HCT116 (cell line): ENCODE data around the gene F11R.
"Not testable (repeated sequence)": the region's sequence is repeated elsewhere in the genome, so short reads cannot be mapped to it uniquely, and the experiment has no call there.

Source experiments
- EZH2 ChIP-seq: fragments of 200-600 bp; sonication (generic); IDR thresholded peaks from 2 replicates; pipeline ENCODE4 v1.6.1; 2017; ENCODE audit warnings: antibody characterized with exemption, mixed run types
- EZH2phosphoT487 ChIP-seq: fragments of 200-600 bp; IDR thresholded peaks from 2 replicates; pipeline ENCODE4 v1.6.1; 2018; ENCODE audit warnings: antibody characterized with exemption, borderline replicate concordance
- JUND ChIP-seq: IDR thresholded peaks from 2 replicates; pipeline ENCODE4 v1.6.1; 2012
- RAD21 ChIP-seq: IDR thresholded peaks from 2 replicates; pipeline ENCODE4 v1.6.1; 2012; ENCODE audit warnings: low read depth, mild to moderate bottlenecking
- YY1 ChIP-seq: IDR thresholded peaks from 2 replicates; pipeline ENCODE4 v1.6.1; 2011; ENCODE audit warnings: low read length, low read depth, moderate library complexity, mild to moderate bottlenecking; ENCODE audit not compliant: insufficient replicate concordance; ENCODE audit errors: extremely low read depth
- TF ChIP-seq, protein P1 (sequence below), 3 experiments: fragments of 200-600 bp in 1 of 3; sonication (generic) in 1 of 3; IDR thresholded peaks in 2 of 3; conservative IDR thresholded peaks in 1 of 3; 2 replicates each; pipeline ENCODE4 v1.5.1; 2012 to 2017; ENCODE audit warnings: low read depth in 2 of 3, low read length in 2 of 3, antibody characterized with exemption in 1 of 3, borderline replicate concordance in 1 of 3, control low read depth in 1 of 3, mild to moderate bottlenecking in 1 of 3, mixed read lengths in 1 of 3, mixed run types in 1 of 3, moderate library complexity in 1 of 3; ENCODE audit not compliant: insufficient read depth in 1 of 3
- TF ChIP-seq, protein P2 (sequence below): IDR thresholded peaks from 2 replicates; pipeline ENCODE4 v1.6.1; 2012

DNA sequence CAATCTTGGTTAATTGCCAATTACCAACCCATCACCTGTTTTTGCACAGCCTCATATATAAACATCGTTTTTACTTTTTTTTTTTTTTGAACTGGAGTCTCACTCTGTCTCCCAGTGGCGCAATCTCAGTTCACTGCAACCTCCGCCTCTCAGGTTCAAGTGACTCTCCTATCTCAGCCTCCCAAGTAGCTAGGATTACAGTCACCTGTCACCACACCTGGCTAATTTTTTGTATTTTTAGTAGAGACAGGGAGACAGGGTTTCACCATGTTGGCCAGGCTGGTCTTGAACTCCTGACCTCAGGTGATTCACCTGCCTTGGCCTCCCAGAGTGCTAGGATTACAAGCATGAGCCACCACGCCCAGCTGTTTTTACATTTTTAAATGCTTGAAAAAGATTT is 28.9 kb downstream of the F11R start:
- TF ChIP-seq JUND, YY1, RAD21, EZH2, EZH2phosphoT487: not testable (repeated sequence)
- TF ChIP-seq, protein P1, sequence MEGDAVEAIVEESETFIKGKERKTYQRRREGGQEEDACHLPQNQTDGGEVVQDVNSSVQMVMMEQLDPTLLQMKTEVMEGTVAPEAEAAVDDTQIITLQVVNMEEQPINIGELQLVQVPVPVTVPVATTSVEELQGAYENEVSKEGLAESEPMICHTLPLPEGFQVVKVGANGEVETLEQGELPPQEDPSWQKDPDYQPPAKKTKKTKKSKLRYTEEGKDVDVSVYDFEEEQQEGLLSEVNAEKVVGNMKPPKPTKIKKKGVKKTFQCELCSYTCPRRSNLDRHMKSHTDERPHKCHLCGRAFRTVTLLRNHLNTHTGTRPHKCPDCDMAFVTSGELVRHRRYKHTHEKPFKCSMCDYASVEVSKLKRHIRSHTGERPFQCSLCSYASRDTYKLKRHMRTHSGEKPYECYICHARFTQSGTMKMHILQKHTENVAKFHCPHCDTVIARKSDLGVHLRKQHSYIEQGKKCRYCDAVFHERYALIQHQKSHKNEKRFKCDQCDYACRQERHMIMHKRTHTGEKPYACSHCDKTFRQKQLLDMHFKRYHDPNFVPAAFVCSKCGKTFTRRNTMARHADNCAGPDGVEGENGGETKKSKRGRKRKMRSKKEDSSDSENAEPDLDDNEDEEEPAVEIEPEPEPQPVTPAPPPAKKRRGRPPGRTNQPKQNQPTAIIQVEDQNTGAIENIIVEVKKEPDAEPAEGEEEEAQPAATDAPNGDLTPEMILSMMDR (IDR thresholded peaks at IDR 0.05 in 2 of 3, conservative IDR thresholded peaks at IDR 0.05 in 1 of 3; ENCODE audit: borderline replicate concordance in 1 of 3, insufficient read depth in 1 of 3, low read depth in 2 of 3, low read length in 2 of 3), result not testable (repeated sequence)
- TF ChIP-seq, protein P2, sequence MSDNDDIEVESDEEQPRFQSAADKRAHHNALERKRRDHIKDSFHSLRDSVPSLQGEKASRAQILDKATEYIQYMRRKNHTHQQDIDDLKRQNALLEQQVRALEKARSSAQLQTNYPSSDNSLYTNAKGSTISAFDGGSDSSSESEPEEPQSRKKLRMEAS, result not testable (repeated sequence)
